GM04503 (cell line): ENCODE results near the gene C1QTNF8.

Experiments used
- DNase-seq: peaks from one replicate; pipeline ENCODE4 v3.0.0-alpha.2; 2012; ENCODE audit warnings: low read depth

C1QTNF8 gene

GRCh38 chr16:1060416-1061340 is 35.4 kb downstream of the C1QTNF8 start:
- DNase-seq, result no peak

DNA sequence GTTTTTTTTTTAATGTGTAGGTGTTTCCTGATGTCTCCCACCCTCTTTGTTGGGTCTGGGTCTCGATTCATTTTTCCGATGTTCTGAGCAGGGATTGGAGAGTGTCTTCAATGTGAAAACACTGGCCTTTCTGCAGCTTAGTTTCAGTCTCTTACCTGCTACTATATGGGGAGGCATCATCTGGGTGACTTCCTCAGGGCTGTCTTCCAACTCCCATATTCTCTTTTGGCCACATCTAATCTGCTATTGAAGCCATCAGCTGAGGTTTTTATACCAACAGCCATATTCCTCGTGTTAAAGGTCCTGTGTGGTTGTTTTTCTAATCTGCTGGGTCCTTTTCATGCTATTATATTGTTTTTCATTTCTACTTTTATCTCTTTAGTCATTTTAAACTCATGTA is 36.7 kb downstream of the C1QTNF8 start:
- no peak for DNase-seq

GRCh38 chr16:1058216-1058615 is 37.8 kb downstream of the C1QTNF8 start:
- no peak for DNase-seq

DNA sequence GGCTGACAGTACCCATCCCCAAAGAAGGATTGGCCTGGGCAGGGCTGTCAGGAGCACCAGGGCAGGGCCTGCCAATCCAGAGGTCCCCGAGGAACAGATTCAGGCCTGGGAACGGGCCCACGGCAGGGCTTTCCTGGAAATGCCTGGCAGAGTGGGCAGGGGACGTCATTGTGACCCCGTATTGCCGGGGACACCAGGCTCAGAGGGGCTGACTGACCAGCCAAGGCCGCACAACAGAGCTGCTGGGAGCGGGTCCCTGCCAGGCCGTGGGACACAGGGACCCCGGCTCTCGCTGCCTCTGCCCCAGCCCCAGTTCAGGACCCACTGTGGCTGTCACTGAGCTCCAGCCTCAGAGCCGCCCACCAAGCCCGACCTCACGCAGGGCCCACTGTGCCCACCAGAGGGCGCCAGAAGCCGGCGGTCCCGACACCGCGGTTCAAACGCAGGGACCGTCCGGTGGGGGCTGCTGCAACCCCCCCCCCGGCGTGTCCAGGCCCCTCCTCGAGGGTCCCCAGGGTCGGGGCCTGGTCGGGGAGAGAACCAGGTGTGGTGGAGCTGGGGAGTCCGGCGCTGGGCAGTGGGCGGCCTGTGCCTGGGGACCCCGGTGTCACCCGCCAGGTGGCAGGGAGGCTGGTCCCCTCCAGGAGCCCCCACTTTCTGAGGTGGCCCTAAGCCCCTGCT is 38.7 kb downstream of the C1QTNF8 start:
- DNase-seq, result no peak

DNA sequence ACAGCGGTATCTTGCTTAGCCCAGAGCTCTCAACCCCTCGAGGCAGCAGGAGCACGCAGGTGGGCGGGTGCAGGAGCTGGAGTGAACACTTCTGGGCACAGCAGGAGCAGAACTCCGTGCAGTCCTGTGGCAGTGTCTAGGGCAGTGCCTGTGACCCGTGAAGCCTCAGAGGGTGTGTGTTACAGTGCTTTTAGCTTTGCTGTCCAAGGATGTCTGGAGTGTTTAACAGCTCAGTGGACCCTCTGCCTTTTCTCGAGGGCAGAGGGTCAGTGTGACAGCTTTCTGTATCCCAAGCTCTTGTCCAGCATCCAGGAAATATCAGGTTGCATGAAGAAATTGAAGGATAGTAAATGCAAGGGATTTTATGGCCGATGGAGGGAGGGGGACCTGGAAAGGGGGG is 39.8 kb downstream of the C1QTNF8 start:
- no peak for DNase-seq

DNA sequence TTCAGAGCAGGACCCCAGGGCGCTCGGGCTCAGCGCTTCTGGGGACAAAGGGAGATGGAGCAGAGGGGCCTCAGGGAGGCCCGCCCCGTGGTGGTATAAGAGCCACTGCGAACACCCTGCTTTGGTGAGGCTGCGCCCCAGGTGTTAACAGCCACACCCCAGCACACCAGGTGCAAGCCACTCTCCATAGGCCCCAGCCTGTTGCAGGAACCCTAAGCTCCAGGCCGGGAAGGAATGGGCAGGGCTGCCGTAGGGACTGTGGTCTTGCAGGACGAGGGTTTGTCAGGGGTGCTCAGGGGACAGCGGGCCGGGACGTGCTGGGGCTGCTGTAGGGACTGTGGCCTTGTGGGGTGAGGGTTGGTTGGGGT is 40.5 kb downstream of the C1QTNF8 start:
- no peak for DNase-seq

- no peak for DNase-seq
Measured at GRCh38 chr16:1054660-1055556, 41.1 kb downstream of the C1QTNF8 start.

DNA sequence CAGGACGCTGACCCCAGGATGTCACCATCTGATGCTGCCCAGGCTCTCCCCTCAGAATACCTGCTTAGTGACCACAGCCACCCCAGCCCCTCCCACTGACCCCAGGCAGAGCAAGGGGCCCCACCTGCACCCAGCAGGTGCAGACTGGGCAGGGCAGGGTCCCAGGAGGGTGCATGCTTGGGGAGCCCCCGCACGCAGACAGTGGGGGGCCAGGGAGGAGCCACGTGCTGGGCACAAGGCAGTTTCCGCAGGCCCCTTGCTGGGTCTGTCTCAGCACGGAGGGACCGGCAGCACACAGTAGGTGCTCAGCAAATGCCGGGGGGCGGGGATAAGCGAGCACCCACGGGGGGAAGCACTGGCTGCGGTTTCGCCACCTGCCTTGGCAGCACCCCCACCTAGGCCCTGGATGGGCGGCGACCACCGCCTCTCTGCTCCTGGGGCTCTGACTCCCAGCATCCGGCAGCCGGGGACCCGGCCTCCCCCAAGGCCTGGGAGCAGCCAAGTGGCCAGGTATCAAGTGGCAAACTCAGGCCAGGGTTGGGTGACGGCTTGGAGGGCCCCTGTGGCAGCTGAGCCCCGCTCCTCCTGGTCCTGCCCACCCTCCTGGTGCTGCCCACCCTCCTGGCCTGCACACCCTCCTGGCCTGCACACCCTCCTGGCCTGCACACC is 42.2 kb downstream of the C1QTNF8 start:
- no peak for DNase-seq

DNA sequence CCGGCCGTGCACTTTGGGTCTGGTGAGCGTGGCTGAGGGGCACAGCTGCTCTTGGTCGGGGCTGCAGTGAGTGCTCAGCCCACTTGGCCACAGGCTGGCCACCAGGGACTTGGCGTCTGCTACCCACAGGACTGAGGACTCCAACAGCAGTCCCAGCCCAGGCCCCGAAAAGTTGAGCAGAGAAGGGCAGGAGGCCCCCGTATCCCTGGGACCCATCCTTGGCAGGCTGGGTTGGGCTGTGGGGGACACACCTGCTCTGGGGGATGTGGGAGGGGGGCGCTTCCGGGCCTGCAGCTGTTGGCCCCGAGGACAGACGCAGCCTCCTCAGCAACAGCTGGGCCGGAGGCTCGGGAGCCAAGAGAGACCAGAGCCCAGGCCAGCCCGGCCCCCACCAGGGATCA is 42.9 kb downstream of the C1QTNF8 start:
- no peak for DNase-seq

- no peak for DNase-seq
Measured at GRCh38 chr16:1052721-1053120, 43.3 kb downstream of the C1QTNF8 start.

GRCh38 chr16:1051446-1051845 is 44.6 kb downstream of the C1QTNF8 start:
- DNase-seq, result no peak

DNA sequence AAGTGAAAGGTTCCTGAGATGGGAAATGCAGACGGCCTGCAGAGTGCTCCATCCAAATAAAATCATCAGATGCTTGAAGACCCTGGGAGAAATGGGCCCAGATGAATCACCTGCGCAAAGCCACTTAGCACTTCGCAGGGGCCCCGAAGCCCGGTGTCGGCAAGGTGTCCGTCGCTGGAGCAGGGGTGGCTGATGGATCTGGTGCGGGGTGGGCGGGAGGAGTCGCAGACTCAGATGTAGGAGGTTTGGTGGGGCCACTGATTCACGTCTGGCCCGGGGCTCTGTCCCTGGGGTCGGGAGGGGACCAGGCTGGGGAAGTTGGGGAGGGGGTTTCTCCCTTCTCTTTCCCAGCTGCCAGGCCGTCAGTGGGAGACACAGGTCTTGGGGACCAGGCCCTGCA is 45.1 kb downstream of the C1QTNF8 start:
- DNase-seq, result no peak

GRCh38 chr16:1050516-1050915 is 45.5 kb downstream of the C1QTNF8 start:
- no peak for DNase-seq

- no peak for DNase-seq
Measured at GRCh38 chr16:1049976-1050247, 46.1 kb downstream of the C1QTNF8 start.

DNA sequence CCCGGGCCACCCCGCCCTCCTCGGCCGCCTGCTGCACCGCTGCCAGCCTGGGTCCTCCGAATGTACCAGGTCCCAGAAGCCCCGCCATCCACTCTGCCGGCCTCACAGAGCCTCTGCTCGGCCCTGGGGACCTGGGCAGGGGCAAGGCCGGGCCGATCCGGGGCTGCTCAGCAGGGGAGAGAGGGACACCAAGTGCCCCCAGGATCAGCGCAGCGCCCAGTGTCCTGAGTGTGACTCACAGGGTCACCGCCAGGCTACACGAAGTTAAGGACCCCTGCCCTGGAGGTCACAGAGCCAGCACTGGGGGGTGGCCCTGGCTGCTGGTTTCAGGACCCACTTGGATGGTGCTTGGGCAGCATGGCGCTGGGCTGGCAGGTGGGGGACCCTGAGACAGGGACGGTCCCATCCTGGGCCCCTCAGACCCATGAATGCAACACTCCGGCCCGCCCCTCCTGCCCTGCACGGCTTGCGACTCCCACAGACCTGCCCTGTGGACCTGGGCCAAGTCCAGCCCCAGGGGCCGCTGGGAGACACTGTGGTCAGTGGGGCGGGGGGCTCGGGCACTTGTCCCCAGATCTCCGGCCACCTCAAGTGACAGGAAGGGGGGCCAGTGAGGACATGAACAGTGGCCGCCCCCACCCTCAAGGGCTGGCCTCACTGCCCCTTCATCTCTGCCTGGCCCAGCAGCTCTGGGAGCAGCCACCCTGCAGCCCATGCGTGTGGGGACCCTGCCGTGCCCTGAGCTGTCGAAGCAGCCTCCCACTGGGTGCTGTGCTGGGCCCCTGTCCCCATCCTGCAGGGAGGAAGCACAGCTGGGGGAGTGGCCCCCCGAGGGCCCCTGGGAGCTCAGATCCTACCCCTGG is 46.7 kb downstream of the C1QTNF8 start:
- no peak for DNase-seq

- DNase-seq, result no peak
Measured at GRCh38 chr16:1048442-1049112, 47.5 kb downstream of the C1QTNF8 start.

DNA sequence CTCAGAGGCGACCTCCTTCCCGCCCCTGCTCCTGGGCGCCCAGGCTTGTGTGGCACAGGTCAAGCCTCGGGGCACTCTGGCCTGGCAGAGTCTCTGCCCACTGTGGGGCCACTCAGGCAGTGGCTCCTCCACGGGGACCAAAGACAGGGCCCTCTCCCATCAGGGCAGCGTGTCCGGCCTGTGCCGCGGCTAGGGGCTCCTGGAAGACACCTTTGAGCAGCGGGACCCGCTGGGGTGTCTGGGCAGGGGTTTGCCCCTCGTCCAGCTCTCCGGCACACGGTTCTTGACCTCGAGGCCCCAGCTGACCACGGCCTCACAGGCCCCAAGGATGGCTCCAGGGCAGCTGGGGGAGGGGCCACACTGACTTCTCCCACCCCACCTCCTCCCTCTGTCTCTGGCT is 48.2 kb downstream of the C1QTNF8 start:
- no peak for DNase-seq

- no peak for DNase-seq
Measured at GRCh38 chr16:1047123-1047522, 48.9 kb downstream of the C1QTNF8 start.

DNA sequence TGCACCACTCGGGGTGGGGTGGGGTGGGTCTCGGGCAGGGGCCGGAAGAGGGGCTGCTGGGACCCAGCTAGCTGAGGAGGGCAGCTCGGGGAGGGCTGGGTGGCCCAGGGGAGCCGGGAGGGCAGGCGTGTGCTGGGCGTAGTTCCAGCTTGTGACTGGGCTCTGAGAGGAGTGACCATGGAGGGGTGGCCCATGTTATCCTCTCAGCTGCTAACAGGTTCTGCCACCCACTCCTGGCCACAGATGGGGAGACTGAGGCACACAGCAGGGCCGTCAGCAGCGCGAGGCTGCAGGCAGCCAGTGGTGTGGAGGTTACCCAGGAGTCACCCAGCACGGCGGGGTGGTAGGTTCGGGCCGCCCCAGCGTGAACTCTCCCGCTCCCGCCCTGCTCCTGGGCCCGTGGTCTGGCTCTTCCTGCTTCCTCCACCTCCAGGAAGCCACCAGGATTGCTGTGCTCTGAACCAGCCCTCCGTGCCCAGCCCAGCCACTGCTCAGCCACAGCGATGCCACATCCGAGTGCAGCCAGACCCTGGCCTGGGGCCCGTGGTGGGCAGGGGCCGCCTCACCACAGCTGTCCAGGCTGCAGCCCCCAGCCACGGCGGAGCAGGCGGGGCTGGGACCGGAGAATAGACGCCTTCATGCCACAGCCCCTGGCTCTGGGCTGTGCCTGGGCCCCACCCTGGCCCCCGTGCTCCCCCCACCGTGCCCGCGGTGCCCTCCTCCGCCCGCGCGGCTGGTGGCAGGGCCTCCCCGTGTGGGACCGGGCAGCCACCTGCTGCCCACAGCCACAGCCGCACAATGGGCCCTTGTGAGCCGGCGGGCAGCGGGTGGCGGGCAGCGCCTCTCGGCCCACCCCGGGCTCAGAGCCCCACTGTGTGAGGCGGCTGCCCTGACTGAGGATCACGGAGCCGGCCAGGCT is 49.8 kb downstream of the C1QTNF8 start:
- no peak for DNase-seq
